Measurements from ENCODE around the gene CWF19L1.
"Not testable (repeated sequence)": the region's sequence is repeated elsewhere in the genome, so short reads cannot be mapped to it uniquely, and the experiment has no call there.

The CWF19L1 gene

DNA sequence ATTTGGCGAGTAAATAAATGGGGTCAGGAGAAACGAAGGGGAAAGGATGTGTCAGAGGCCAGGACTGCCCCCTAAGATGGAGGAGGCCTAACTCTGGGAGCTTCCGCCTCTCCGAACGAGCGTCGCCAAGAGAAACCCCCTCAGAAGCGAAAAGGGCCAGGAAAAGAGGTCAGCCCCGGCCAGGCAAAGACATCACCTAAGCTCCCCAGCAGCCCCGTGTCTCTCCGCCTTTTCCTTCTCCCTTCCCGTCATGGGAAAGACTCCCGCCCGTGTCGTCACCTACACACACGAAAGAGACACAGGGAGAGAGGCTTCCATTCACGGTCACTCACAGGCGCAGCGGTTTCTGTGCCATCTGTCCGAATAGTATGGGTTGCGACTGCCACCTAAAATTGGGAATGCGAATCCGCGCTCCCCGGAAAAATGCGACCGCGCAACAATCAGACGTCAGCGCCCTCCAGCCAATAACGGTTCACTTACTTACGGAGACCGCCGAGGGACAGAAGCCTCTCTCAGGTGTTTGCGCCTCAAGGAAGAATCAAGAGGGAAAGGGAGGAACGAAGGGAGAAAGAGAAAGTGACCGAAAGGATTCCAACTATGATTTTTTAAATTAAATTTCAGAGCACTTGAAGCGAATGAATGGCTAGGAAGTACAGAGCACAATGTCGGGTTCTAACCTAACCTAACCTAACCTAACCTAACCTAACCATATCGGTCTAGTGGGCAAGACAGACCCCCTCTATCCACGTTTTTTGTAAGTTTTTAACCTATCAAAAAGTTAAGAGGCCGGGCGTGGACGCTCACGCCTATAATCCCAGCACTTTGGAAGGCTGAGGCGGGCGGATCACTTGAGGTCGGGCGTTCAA, at the start of gene CWF19L1:
TSS of gene CWF19L1 (minus strand) at position 400 of the 866 bp plus-strand sequence. CDS start at position 355, 45 bp downstream.
- DNase-seq, result peak; percentile 92

DNA sequence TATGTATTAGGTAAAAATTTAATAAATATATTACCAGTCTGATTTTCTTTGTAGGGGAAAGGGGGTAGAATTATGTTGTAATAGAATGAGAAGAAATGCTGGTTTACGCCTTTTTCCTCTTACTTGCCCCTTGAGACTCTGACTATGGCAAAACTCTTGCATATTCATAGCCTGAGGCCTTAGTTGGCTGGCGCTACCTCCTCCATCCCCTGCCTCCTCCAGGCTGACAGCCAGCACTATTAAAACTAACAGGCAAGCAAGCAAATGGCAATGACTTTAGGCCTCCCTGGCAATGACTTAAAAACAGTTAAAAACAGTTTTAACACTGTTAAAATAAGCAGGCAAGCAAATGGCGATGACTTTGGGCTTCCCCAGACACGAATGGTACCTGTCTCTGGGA, 48.2 kb upstream of the CWF19L1 start:
- DNase-seq, result no peak

DNA sequence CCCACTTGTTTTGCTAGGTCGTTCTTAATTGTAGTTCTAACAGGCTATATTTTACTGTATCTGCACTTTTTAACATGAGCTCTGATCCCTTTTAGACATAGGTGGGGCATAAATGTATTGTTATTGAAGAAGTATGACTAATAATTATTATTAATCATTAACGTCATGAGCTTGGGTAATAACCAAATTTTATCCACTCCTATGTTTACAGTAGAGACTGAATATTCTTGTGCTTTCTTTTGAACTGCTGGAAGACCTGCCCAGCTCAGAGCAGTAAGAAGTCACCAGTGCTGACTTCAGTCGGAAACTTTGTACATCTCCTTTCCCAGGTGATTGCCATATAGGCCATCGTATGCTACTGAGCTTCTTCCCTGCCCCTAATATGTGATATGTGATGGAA, 43.9 kb upstream of the CWF19L1 start:
- no peak for DNase-seq

DNA sequence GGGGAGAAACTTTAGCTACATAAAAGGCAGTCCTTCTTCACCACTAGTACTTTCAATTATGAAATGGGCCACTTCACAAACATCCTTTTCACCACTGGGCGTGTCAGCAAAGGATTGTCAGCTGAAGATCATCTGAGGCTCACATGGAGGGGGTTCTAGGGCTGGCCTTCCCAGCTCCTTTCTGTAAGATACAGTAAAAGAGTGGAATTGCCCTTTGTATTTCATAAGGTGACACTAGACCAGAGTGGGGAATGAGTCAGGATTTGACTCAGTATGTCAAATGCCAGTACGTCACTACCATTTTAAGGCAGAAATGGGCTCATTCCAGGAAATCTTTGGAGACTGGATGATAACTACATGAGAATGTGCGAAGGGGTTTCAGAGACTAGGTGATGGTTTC, 40.2 kb upstream of the CWF19L1 start:
- DNase-seq, result no peak

DNA sequence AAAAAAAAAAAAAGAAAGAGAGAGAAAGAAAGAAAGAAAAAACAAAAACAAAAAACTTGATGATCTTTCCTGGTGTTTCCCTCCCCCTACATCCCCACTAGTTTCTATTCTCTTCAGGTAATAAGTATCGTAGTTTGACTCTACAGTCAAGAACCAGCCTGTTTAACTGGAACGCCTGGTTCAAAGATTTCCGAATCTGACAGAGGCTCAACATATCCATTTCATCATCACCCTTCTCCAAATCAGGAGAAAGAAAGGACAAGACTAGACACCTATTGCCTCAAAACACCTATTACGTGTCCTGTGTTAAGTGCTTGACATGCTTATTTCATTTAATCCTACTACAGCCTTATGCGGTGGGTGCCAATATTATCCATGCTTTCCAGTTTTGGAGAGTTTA, 39.4 kb upstream of the CWF19L1 start:
- no peak for DNase-seq

DNA sequence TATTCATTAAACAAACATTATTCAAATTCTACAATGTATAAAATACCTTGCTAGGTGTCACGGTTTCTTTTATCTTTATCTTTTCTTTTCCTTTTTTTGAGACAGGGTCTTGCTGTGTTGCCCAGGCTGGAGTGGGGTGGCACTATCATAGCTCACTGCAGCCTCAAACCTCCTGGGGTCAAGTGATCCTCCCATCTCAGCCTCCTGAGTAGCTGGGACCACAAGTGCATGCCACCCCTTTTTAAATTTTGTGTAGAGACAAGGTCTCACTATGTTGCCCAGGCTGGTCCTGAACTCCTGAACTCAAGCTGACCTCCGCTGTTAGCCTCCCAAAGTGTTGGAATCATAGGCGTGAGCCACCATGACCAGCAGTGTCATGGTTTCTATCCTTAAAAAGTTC, 37.0 kb upstream of the CWF19L1 start:
- DNase-seq, result no peak

DNA sequence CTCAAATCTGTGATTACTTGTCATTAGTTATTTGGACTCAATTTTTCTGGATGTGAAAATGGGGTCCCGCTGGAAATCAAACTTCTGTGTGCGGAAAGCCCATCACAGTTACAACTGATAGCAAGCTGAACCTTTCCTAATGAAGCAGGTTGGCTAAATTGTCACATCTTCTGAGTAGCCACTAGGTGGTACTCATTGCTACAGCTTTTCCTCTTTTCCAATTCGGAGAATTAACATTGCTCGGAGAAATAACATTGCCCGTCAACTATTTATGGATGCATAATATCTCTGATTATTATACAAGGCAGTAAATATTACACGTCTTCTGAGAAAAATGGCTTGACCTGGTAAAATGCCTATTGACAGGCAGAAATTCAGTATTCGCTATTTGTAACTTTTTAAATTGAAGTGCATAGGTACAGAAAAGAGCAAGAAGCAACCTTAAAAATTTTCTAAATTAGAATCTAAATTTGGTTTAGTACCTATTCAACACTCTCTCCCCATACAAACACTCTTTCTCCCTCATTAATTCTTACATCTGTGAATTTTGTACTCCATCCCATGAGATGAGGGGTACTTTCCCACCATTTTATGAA, 36.4 kb upstream of the CWF19L1 start:
- DNase-seq, result peak; percentile 75

DNA sequence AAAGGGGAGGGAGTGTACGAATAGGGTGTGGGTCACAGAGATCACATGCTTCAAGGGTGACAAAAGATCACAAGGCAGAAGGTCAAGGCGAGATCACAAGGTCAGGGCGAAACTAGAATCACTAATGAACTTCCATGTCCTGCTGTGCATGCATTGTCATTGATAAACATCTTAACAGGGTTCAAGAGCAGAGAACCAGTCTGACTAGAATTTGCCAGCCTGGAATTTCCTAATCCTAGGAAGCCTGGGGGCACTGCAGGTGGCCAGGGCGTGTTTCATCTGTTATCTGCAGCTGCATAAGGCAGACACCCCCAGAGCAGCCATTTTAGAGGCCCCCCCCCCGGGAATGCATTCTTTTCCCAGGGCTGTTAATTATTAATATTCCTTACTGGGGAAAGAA, 33.7 kb upstream of the CWF19L1 start:
- not testable (repeated sequence) for DNase-seq

DNA sequence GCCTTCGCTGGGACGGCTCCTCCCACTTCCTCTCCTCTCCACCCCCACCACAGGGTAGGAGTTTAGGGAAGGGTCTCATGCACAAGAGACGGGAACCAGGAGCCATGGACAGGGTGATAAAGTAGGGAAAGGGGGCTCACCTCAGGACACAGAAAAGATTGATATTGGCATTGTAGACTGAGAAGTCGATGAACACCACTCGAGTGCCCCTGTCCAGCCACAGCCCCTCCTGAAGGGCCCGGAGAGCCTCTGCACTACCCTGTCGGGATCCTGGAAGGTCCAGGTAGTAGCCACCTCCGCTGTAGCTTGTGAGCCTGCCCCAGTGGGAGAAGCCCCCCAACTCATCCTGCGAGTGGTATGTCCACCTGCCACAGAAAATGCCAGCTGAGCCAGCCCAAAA, 29.8 kb upstream of the CWF19L1 start:
- DNase-seq, result no peak

DNA sequence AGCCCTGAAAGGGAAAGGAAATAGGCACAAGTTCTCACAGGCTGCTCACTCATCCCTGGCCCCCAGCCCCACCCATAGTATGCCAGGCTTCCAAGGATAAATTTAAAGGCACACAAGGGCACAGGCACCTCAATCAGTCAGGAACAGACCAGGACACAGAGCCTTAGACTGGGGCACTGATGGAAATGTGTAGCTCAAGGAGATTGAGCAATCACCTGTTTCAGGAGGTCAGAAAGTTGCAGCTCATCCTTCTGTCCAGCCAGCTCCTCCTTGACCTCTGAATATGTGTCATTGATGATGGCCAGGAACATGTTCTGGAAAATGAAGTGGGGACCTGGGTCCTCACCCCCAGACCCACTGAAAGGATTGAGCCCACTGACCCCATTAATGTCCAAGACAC, 25.6 kb upstream of the CWF19L1 start:
- DNase-seq, result no peak

DNA sequence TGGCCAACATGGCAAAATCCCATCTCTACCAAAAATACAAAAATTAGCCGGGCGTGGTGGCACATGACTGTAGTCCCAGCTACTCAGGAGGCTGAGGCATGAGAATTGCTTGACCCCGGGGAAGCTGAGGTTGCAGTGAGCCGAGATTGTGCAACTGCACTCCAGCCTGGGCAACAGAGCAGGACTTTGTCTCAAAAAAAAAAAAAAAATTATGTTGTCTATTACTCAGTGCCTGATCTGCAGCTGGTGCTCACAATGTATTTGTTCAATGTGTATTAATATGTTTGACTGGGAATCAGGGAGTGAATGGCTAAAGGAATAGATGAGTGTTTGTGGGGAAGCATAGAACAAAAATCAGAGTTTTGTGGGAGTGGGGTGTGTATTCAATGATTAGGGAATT, 24.9 kb upstream of the CWF19L1 start:
- DNase-seq, result not testable (repeated sequence)

DNA sequence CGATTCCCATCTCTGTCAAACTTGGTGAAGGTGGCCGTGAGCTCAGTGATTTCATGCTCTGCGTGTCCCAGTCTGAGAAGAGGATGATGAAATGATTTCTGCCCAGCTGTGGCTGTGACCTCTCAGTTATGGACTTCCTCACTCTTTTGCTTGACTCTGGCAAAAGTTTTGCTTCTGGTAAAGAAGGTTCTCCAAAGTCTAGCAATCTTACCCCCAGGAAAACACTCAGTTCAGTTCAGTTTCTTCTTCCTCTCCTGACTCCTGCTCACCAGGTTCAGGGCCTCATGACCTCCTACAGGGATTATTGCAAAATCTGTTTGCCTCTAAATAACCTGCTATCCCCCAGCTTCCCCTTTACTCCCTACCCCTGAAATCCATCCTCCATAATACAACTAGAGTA, 23.9 kb upstream of the CWF19L1 start:
- no peak for DNase-seq

DNA sequence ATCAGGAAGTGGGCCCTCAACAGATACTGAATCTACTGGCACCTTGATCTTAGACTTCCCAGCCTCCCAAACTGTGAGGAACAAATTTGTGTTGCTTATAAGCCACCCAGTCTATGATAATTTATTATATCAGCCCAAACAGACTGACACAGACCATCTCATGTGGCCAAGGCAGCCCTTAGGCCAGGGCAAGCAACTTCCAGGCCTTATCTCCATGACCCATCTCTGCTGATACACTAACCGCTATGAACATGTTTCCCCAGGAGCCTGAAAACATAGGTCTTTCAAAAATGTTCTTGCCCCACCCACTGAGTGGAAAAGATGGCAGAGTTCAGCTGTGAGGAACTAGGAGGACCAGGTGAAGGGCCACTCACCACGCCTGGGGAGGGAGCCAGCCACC, 22.2 kb upstream of the CWF19L1 start:
- DNase-seq, result peak; percentile 74

DNA sequence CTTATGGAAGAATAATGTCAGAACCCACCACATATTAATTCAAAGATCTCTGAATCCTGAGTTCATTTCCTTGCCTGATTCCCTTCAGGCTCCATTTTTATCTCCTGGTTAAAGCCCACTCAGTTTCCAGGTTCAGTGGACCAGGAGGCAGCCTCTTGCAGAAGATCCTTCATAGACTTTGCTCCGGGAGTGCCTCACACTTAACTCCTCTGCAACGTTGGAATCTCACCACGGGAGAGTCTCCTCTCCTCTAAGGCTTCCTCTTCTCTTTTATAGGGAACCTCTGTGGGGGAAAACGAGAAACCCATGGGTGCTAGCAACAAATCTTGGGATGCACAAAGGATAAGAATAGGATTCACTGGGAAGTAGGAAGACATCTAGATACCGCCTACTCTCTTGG, 20.8 kb upstream of the CWF19L1 start:
- DNase-seq, result no peak

DNA sequence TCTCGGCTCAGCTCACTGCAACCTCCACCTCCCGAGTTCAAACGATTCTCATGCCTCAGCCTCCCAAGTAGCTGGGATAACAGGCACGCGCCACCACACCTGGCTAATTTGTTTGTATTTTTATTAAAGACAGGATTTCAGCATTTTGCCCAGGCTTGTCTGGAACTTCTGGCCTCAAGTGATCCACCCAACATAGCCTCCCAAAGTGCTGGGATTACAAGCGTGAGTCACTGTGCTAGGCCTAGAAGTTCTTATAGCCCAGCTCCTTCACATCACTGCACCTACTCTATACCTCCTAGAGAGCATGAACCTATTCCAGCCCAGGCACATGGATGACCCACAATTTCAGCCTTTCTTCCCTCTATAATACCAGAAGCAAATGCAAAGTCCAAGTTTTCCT, 20.3 kb upstream of the CWF19L1 start:
- DNase-seq, result no peak

DNA sequence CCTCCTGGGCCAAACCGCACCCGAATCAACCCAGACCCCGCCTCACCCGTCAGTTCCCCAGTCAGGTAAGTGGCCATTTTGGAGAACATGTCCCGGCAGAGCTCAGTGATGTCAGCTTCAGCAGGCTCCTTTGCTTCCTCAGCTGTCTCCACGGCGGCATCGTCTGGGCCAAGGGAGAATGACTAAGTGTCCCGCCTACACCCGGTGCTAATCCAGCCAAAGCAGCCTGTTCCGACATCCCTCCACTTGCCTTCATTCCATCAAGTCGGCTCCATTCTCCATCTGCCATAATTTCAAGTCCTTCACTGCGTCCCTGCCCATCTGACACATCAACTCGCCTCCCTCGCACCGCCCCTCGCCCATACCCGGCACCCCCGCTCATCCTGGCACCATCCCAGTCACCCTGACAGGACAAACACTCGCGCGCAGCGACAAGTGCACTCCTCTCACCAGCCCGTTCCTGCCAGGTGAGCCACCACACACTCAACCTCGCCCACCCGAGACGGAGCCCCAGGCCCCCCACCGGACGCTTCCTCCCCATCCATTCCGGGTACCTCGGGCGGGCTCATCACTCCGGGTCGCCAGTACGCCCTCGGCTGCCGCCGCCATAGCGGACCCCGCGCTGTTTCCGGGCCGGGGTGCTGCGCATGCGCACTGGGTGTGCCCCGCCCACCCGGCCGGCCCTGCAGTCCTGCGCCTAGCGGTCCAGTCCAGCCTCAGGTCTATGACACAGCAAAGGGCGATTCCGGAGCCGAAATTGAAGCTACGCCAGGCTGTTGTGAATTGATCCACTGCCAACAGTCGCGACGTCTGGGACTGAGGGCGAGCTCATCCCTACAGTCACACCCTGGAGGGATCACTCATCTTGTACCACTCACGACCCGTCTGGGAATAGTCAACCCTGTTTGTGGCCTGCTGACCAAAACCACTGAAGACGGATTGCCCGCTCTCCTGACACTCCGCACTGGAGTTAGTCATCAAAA, 18.9 kb upstream of the CWF19L1 start, which contains the start of gene BLOC1S2:
TSS of gene BLOC1S2 (minus strand) at position 630 of the 983 bp plus-strand sequence. CDS start at position 609, 21 bp downstream.
- DNase-seq, result peak; percentile 96

DNA sequence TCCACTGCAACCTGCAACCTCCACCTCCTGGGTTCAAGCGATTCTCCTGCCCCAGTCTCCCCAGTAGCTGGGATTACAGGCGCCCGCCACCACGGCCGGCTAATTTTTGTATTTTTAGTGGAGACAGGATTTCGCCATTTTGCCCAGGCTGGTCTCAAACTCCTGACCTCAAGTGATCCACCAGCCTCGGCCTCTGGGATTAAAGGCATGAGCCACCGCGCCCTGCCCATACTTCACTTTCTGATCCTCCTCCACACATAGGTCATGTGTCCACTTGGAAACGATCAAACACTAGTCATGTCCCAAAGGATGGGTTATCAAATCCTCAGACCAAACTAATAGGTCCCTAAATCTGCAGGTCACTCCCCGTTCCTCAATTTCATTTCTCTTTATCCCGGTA, 17.9 kb upstream of the CWF19L1 start:
- not testable (repeated sequence) for DNase-seq

DNA sequence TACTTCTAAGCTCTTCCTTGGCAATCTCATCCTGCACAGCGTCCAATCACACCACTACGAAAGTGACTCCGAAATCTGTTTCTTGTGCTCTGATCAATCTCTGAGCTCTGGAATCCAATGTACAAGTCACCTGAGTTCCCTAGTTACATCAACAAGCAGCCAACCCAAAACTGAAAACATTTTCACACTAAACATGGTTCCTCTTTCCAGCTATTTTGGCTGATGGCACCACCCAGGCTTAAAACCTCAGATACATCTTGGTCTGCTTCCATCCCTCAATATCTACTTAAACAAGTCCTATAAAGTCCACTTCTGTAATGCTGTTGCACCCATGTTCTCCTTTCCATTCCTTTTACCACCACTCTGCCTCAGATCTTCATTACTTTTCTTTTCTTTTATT, 15.5 kb upstream of the CWF19L1 start:
- no peak for DNase-seq

DNA sequence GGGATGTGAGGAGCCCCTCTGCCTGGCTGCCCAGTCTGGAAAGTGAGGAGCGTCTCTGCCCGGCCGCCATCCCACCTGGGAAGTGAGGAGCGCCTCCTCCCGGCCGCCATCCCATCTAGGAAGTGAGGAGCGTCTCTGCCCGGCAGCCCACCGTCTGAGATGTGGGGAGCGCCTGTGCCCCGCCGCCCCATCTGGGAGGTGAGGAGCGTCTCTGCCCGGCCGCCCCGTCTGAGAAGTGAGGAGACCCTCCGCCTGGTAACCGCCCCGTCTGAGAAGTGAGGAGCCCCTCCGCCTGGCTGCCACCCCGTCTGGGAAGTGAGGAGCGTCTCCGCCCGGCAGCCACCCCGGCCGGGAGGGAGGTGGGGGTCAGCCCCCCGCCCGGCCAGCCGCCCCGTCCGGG, 9.5 kb upstream of the CWF19L1 start:
- not testable (repeated sequence) for DNase-seq

DNA sequence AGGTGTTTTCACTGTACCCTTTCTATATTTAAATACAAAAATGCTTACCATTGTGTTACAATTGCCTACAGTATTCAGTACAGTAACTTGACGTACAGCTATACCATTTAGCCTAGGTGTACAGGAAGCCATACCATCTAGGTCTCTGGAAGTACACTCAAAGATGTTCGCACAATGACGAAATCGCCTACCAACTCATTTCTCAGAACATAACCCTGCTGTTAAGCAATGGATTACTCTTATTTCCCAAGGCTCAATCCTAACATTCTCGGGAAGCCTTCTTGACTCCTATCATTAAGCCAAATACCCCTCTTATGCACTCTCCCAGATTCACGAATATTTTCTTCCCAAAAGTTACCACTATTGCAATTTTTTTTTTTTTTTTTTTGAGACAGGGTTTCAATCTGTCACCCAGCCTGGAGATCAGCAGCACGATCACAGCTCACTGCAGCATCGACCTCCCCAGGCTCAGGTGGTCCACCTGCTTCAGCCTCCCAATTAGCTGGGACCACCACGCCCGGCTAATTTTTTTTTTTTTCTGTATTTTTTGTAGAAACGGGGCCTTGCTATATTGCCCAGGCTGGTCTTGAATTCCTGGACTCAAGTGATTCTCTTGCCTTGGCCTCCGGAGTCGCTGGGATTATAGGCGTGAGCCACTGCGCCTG, 1.5 kb downstream of the CWF19L1 start:
- DNase-seq, result no peak

DNA sequence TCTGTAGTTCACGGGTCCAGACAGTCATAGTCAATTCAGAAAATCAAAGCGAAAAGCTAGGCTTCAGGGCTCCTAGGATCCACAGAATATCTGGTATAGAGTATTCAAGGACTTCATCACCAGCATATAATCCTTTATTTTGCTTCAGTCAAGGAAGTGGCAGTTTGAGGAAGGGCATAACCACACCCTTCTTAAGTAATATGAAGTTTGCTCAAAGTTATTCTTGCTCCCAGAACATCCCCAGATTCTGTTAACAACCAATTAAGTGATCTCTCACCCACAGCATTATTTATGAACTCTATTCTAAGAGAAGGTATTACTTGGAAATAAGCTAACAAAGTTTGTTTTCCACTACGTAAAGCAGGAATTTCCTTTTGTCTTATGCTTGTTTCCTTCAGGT, 13.2 kb downstream of the CWF19L1 start:
- no peak for DNase-seq

DNA sequence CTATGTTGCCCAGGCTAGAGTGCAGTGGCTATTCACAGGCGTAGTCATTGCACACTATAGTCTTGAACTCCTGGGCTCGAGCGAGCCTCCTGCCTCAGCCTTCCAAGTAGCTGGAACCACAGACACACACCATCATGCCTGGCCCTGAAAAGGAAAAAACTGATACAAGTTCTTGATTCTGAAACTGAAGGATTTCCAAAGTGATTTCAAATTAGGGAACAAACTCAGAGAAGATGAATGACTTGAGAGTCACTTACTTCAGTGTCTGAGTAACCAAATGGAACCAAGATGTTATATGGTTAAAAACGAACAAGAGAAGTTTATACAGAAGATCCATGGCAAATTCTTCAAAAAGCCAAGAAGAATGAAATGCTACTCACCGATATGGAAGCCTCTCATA, 14.4 kb downstream of the CWF19L1 start:
- no peak for DNase-seq

DNA sequence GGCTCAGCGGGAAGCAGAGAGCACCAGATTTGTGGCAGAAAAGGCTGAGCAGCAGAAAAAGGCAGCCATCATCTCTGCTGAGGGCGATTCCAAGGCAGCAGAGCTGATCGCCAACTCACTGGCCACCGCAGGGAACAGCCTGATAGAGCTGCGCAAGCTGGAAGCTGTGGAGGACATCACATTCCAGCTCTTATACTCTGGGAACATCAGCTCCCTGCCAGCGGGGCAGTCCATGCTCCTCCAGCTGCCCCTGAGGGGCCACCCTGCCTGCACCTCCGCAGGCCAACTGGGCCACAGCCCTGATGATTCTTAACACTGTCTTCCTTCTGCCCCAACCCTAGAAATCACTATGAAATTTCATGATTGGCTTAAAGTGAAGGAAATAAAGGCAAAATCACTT, 18.6 kb downstream of the CWF19L1 start:
- DNase-seq, result no peak

All from OCI-M1 (cell line).